ENCODE results near the gene C6orf120. TPM values are rescaled to one million over a fixed set of nuclear protein-coding genes. Genes with fewer than 3 reads are reported as not detected.
"Not testable (repeated sequence)": the region's sequence is repeated elsewhere in the genome, so short reads cannot be mapped to it uniquely, and the experiment has no call there.

Gene C6orf120
- total and polyA plus RNA-seq, 7 donors = 9.2 to 42.1 (median 18.7) TPM

- H3K27me3 ChIP-seq (ENCODE audit: insufficient read depth in 3 of 3, low read length in 2 of 3) = peaks cover 0 to 2% (median 0%) of the 10 kb centered on the region in 3 donors
- WGBS, 3 donors = 91 to 93% (median 92%) methylated on average over 6 of the region's 6 CpGs
- no peak overlapping the region for H3K4me3 ChIP-seq
- peaks cover 4 to 21% of the 10 kb centered on the region in 2 donors for H3K36me3 ChIP-seq (ENCODE audit: insufficient read depth in 1 of 2, low read depth in 1 of 2)
- peak in 3 of 4 donors; percentile 26 to 79 (median 67) for ATAC-seq
- H3K4me1 ChIP-seq = no peaks in the 10 kb centered on the region
- no peak for TF ChIP-seq CTCF (IDR thresholded peaks at IDR 0.05)
- intact Hi-C loops (cut with DNase I) = no loop called here
- no peak overlapping the region for H3K27ac ChIP-seq
- peaks cover 8% of the 10 kb centered on the region for H3K9me3 ChIP-seq
- no peak for DNase-seq
Observed at GRCh38 chr6:169689287-169689686, 12.6 kb upstream of the C6orf120 start.

DNA sequence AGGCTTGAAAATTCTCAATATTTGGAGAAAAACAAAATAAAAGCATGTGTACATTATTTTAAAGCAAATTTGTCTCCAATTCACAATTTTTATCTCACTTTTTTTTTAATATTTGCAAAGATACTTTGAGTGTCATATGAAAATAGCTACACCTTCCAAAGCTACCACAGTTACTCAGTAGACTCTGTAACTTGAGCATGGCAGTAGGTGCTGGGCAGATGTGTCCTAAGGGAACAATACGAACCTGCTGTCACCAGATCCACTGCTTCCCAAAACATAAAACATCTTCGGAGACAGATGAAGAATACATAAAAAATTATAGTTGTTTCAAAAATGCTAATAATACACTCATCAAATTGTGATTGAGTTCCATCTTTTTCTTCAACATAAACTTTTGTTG, 10.7 kb upstream of the C6orf120 start:
- Histone ChIP-seq H3K9me3 (no peaks in the 10 kb centered on the region), H3K4me3 (no peak overlapping the region), H3K27me3 (ENCODE audit: insufficient read depth in 3 of 3, low read length in 2 of 3) (peaks cover 0 to 2% (median 0%) of the 10 kb centered on the region in 3 donors), H3K36me3 (ENCODE audit: insufficient read depth in 1 of 2, low read depth in 1 of 2) (peaks cover 4 to 21% of the 10 kb centered on the region in 2 donors), H3K27ac (no peak overlapping the region), H3K4me1 (no peaks in the 10 kb centered on the region)
- no peak for TF ChIP-seq CTCF (IDR thresholded peaks at IDR 0.05)
- intact Hi-C loops (cut with DNase I) = no loop called here
- 35 to 80% (median 66%) methylated on average over 2 of the region's 2 CpGs for WGBS, 3 donors
- ATAC-seq = peak in 1 of 4 donors; percentile 65
- DNase-seq = no peak

- H3K4me1 ChIP-seq = no peaks in the 10 kb centered on the region
- H3K27ac ChIP-seq = no peak overlapping the region
- intact Hi-C loops (cut with DNase I) = no loop called here
- H3K9me3 ChIP-seq = no peaks in the 10 kb centered on the region
- ATAC-seq (peak in 1 of 4 donors; percentile 44), DNase-seq (no peak)
- TF ChIP-seq CTCF (IDR thresholded peaks at IDR 0.05) = no peak
- no peak overlapping the region for H3K4me3 ChIP-seq
- H3K27me3 ChIP-seq (ENCODE audit: insufficient read depth in 3 of 3, low read length in 2 of 3) = peaks cover 0 to 2% (median 0%) of the 10 kb centered on the region in 3 donors
- 81 to 87% (median 85%) methylated on average over 3 of the region's 3 CpGs for WGBS, 3 donors
- peaks cover 3 to 8% of the 10 kb centered on the region in 2 donors for H3K36me3 ChIP-seq (ENCODE audit: insufficient read depth in 1 of 2, low read depth in 1 of 2)
Observed at GRCh38 chr6:169692516-169692915, 9.4 kb upstream of the C6orf120 start.

GRCh38 chr6:169695131-169695530, 6.8 kb upstream of the C6orf120 start:
- H3K4me1 ChIP-seq = no peaks in the 10 kb centered on the region
- H3K27ac ChIP-seq = no peak overlapping the region
- TF ChIP-seq CTCF (IDR thresholded peaks at IDR 0.05) = no peak
- H3K36me3 ChIP-seq (ENCODE audit: insufficient read depth in 1 of 2, low read depth in 1 of 2) = no peaks in the 10 kb centered on the region
- no peak overlapping the region for H3K4me3 ChIP-seq
- no peak for DNase-seq
- WGBS, 3 donors = 92 to 97% (median 93%) methylated on average over 5 of the region's 5 CpGs
- intact Hi-C loops (cut with DNase I) = no loop called here
- no peak for ATAC-seq
- H3K9me3 ChIP-seq = no peaks in the 10 kb centered on the region
- H3K27me3 ChIP-seq (ENCODE audit: insufficient read depth in 3 of 3, low read length in 2 of 3) = peaks cover 0 to 2% (median 0%) of the 10 kb centered on the region in 3 donors

DNA sequence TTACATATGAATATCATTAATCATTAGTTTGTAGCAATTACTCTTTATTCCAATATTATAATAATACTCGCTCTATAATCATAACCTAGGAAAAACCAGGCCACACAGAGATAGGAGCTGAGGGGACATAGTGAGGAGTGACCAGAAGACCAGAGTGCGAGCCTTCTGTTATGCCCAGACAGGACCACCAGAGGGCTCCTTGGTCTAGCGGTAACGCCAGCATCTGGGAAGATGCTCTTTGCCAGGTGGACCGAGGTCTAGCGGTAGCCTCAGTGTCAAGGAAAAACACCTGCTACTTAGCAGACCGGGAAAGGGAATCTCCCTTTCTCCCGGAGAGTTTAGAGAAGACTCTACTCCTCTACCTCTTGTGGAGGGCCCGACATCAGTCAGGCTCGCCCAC, 4.8 kb upstream of the C6orf120 start:
- H3K9me3 ChIP-seq; ATAC-seq; intact Hi-C loops (cut with DNase I); H3K4me3 ChIP-seq; H3K36me3 ChIP-seq (ENCODE audit: insufficient read depth in 1 of 2, low read depth in 1 of 2); DNase-seq; H3K27me3 ChIP-seq (ENCODE audit: insufficient read depth in 3 of 3, low read length in 2 of 3): not testable (repeated sequence)
- Histone ChIP-seq H3K4me1 (peaks cover 10% of the 10 kb centered on the region), H3K27ac (peak overlapping the region; percentile 71)
- WGBS, 3 donors = 77 to 82% (median 79%) methylated on average over 10 of the region's 10 CpGs
- peak; percentile 31 for TF ChIP-seq CTCF (IDR thresholded peaks at IDR 0.05)

Measured in psoas muscle (tissue), 8 donors.